Measurements from ENCODE around the gene NEMF.
"Not testable (repeated sequence)": the region's sequence is repeated elsewhere in the genome, so short reads cannot be mapped to it uniquely, and the experiment has no call there.

NEMF gene

GRCh38 chr14:49816118-49816517, 36.5 kb downstream of the NEMF start:
- DNase-seq = not testable (repeated sequence)

DNA sequence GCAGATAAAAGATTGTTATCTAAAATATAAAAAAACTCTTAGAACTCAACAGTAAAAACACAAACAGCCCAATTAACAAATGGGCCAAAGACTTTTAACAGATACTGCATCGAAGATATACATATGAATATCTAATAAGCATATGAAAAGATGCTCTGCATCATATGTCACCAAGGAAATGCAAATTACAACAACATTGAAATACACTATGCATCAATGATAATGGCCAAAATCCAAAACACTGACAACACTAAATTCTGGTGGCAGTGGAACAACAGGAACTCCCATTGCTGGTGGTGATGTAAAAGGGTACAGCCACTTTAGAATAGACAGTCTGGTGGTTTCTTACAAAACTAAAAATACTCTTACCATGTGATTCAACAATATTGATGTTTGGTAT, 43.8 kb downstream of the NEMF start:
- DNase-seq = no peak

DNA sequence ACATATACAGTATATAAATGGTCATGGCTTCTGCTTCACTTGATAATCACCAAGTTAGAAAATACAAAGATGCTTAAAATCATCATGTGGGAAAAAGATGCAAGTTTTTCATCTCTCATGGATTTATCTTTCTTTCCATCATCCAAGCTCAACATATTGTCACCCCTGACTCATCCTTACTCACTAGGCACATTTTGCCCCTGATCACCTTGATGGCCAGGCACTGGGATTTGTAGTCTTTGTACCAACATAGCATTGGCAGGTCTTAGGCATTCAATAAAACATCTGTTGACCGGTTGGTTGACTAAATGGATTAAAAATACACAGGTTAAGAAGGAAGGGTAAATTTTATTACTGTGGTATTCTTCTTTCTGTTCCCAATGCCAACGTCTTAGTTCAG, 56.6 kb downstream of the NEMF start:
- no peak for DNase-seq

DNA sequence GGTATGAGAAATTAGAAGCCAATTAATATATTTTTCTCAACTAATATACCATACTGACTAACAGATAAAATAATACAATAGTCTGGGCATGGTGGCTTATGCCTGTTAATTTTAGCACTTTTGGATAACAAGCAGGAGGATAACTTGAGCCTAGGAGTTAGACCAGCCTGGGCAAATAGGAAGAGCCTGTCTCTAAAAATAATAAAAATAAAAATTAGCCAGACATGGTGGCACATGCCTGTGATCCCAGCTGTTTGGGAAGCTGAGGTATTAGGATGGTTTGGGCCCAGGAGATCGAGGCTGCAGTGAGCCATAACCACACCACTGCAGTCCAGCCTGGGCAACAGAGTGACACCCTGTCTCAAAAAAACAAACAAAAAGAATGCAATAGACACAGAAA, 60.0 kb downstream of the NEMF start:
- DNase-seq = no peak

GRCh38 chr14:49786315-49786714, 66.3 kb downstream of the NEMF start:
- DNase-seq = no peak

- DNase-seq = no peak
Observed at GRCh38 chr14:49783394-49784014, 69.1 kb downstream of the NEMF start.

DNA sequence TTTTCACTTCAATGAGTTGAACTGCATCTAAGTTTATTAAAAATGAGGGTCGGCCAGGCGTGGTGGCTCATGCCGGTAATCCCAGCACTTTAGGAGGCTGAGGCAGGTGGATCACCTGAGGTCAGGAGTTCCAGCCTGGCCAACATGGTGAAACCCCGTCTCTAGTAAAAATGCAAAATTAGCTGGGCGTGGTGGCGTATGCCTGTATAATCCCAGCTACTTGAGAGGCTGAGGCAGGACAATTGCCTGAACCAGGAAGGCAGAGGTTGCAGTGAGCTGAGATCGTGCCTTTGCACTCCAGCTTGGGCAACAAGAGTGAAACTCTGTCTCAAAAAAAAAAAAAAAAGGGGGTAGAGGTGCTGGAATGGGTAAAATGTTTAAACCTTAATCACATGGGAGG, 71.5 kb downstream of the NEMF start:
- DNase-seq = not testable (repeated sequence)

GRCh38 chr14:49778421-49778820, 74.2 kb downstream of the NEMF start:
- no peak for DNase-seq

DNA sequence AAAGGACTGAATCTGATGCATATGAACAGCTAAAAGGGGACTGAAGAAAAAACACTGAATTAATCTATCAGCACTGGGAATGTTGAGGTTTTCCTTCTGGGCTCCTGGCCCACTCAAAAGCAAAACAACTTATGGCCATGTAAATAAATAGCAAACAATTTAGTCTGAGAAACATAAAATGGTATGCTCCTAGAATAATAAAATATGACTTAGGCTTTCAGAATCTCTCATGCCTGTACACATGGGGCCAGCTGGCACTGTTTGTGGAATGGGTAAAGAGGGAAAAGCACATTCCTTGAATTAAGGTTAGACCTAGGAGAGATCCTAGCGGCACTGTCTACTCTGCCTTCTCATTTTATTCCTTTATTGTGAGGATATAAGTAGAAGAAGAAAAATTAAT, 78.5 kb downstream of the NEMF start:
- no peak for DNase-seq

- not testable (repeated sequence) for DNase-seq
Observed at GRCh38 chr14:49771691-49772090, 80.9 kb downstream of the NEMF start.

GRCh38 chr14:49770212-49770817, 82.3 kb downstream of the NEMF start:
- no peak for DNase-seq

DNA sequence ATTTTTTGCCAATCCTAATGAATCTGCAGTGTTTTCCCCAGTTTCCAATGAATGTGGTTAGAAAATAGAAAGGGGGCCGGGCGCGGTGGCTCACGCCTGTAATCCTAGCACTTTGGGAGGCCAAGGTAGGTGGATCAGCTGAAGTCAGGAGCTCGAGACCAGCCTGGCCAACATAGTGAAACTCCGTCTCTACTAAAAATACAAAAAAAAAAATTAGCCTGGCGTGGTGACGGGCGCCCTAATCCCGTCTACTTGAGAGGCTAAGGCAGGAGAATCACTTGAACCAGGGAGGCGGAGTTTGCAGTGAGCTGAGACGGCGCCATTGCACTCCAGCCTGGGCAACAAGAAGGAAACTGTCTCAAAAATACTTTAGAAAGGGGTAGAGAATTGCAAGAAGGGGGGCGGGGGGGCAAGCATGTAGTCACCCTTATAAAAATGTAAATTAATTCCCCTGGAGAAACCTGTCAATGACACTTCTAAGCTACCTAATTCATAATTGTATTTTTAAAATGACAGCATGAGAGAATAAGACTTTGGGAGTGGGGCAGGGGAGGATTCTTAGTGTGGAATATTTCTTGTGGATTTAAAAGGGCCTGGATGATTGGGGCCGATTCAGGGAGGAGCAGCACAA, 82.9 kb downstream of the NEMF start:
- DNase-seq = no peak

GRCh38 chr14:49769171-49769570, 83.4 kb downstream of the NEMF start:
- DNase-seq = no peak

- DNase-seq = peak; percentile 48
Observed at GRCh38 chr14:49768301-49769121, 84.1 kb downstream of the NEMF start.

GRCh38 chr14:49767571-49768300, 84.9 kb downstream of the NEMF start, which contains the start of gene KLHDC2:
KLHDC2 (plus strand) TSS chr14:49768153; CDS start chr14:49768469, 316 bp downstream.
- peak; percentile 92 for DNase-seq

GRCh38 chr14:49767270-49767570, 85.4 kb downstream of the NEMF start:
- DNase-seq = no peak

- no peak for DNase-seq
Observed at GRCh38 chr14:49766839-49767238, 85.7 kb downstream of the NEMF start.

DNA sequence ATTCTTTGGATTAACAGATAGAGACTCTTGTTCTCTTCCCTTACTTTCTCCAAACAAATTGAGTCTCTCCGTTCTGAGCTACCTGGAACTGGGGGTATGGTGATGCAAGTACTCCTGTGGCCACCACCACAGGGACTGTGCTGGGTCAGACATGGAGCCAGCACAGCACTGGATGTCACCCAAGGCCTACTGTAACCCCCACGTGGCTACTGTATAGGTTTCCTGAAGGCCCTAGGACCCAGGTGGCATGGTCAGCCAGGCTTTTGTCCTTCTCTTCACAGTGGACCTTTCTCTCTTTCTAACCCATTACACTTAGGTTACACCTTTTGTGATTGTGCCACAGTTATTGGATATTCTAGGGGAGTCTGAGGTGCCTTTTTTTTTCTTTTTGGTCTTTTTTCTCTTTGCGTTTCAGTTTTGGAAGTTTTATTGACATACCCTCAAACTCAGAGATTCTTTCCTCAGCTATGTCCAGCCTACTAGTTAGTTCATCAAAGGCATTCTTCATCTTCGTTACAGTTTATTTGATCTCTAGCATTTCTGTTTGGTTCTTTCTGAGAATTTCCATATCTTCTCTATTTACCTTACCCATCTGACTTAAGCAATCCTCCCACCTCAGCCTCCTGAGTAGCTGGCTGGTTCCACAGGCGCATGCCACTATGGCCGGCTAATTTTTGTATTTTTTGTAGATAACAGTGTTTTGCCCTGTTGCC, 90.6 kb downstream of the NEMF start:
- DNase-seq = no peak

GRCh38 chr14:49755378-49755777, 97.2 kb downstream of the NEMF start:
- DNase-seq = no peak

DNA sequence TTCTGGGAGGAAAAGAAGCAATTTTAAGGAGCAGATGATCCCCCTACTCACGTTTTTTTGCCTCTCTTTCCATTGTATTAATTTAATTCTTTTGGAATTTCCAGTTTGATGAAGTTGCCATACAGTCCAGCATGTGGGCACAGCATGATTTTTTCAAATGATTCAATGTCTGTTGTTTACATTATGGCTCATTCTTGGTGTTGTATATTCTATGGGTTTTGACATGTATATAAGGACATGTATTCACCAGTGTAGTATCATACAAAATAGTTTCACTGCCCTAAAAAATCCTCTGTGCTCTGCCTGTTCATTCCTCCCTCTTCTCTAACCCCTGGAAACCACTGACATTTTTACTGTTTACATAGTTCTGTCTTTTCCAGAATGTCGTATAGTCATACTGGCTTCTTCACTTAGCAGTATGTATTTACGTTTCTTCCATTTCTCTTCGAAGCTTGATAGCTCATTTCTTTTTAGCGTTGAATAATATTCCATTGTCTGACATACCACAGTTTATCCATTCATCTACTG, 98.0 kb downstream of the NEMF start:
- no peak for DNase-seq

GRCh38 chr14:49746476-49746875, 106.1 kb downstream of the NEMF start:
- not testable (repeated sequence) for DNase-seq

- DNase-seq = no peak
Observed at GRCh38 chr14:49745191-49745590, 107.4 kb downstream of the NEMF start.

All from NCI-H2171 (cell line).